ENCODE data around the gene C2CD2. TPM values are rescaled to one million over a fixed set of nuclear protein-coding genes. Genes with fewer than 3 reads are reported as not detected.

C2CD2 gene
- total and polyA plus RNA-seq, 2 of the 8 experiments (the other 6 are each of a cell fraction or from before 2014, with no cell fraction given): 10.4 to 13.0 TPM

GRCh38 chr21:41932191-41932575 is 21.6 kb downstream of the C2CD2 start:
- Histone ChIP-seq H2BK15ac (ENCODE audit: low read length) (no peak overlapping the region), H2BK120ac (replicated peaks; ENCODE audit: low read depth, low read length) (no peak overlapping the region), H2AK5ac (ENCODE audit: low read depth, low read length) (no peak overlapping the region), H4K5ac (ENCODE audit: insufficient read length, low read depth, low read length) (no peak overlapping the region), H3K36me3 (ENCODE audit: control insufficient read depth in 2 of 4, insufficient read depth in 4 of 4, low read length in 3 of 4) (no peaks in the 10 kb centered on the region), H3K14ac (ENCODE audit: insufficient read length) (no peak overlapping the region), H3K4me1 (replicated peaks in 1 of 4; ENCODE audit: control insufficient read depth in 3 of 4, insufficient read depth in 4 of 4, low read length in 3 of 4) (peaks cover 2 to 9% (median 4%) of the 10 kb centered on the region in 4 experiments; a peak in 5 of 7 replicates), H3K27me3 (replicated peaks in 1 of 4; ENCODE audit: control insufficient read depth in 3 of 4, extremely low read depth in 1 of 4, insufficient read depth in 3 of 4, low read length in 3 of 4) (no peaks in the 10 kb centered on the region), H3K79me1 (ENCODE audit: low read depth, low read length) (no peaks in the 10 kb centered on the region; the same call in 1 of the 2 replicates), H3K23me2 (ENCODE audit: low read depth, low read length) (no peaks in the 10 kb centered on the region), H3K23ac (ENCODE audit: insufficient read length) (no peak overlapping the region), H4K91ac (replicated peaks; ENCODE audit: insufficient read length, low read length) (no peak overlapping the region), H2BK5ac (ENCODE audit: low read depth, low read length) (no peak overlapping the region), H3K56ac (replicated peaks; ENCODE audit: insufficient read length, low read depth, low read length) (no peak overlapping the region), H3K4me2 (ENCODE audit: insufficient read depth in 1 of 2, low read depth in 2 of 2, low read length in 2 of 2) (no peak overlapping the region), H2BK12ac (ENCODE audit: low read depth, low read length) (no peak overlapping the region), H3K9me3 (ENCODE audit: insufficient read depth in 2 of 2, low read depth in 1 of 2, low read length in 1 of 2) (no peaks in the 10 kb centered on the region), H2BK20ac (ENCODE audit: low read length) (no peak overlapping the region), H4K8ac (ENCODE audit: extremely low read depth, insufficient read depth, low read length) (no peak overlapping the region), H3K27ac (ENCODE audit: low read depth, low read length) (no peak overlapping the region), H3K79me2 (ENCODE audit: control insufficient read depth in 1 of 2, insufficient read depth in 2 of 2, low read length in 2 of 2) (no peaks in the 10 kb centered on the region), H3K18ac (ENCODE audit: extremely low read depth, low read length) (no peak overlapping the region), H2AFZ (ENCODE audit: low read length) (no peak overlapping the region), H3K4me3 (ENCODE audit: extremely low read depth in 1 of 4, insufficient read depth in 2 of 4, low read depth in 3 of 4, low read length in 4 of 4) (no peak overlapping the region), H3K4ac (replicated peaks; ENCODE audit: insufficient read length, low read depth, low read length) (no peak overlapping the region), H3K9ac (replicated peaks in 1 of 4; ENCODE audit: extremely low read depth in 1 of 4, low read depth in 3 of 4, low read length in 3 of 4) (no peak overlapping the region), H4K20me1 (replicated peaks in 1 of 2; ENCODE audit: control insufficient read depth in 1 of 2, insufficient read depth in 2 of 2, low read length in 2 of 2) (no peaks in the 10 kb centered on the region)
- POLR2A ChIA-PET (ENCODE audit: partially characterized antibody): no interaction called here
- DNase-seq (ENCODE audit: low read depth in 1 of 2, low spot score in 2 of 2): no peak
- TF ChIP-seq RAD21 (IDR thresholded peaks at IDR 0.05 in 1 of 2, conservative IDR thresholded peaks at IDR 0.05 in 1 of 2; ENCODE audit: low read depth in 2 of 2, low read length in 2 of 2) (0 out of 4 replicates have a peak, but pooled peaks of 1 of the 2 experiments have one; percentile 4), BACH1 (IDR thresholded peaks at IDR 0.05; ENCODE audit: low read length) (no peak), SP2 (IDR thresholded peaks at IDR 0.05; ENCODE audit: low read length) (no peak), CTCF (IDR thresholded peaks at IDR 0.05; ENCODE audit: control extremely low read depth in 1 of 3, insufficient read depth in 1 of 3, low read depth in 1 of 3, low read length in 3 of 3) (no peak), NANOG (IDR thresholded peaks at IDR 0.05; ENCODE audit: insufficient read depth, low read depth, low read length, poor library complexity, severe bottlenecking) (no peak), JUND (IDR thresholded peaks at IDR 0.05; ENCODE audit: low read length) (no peak)
- WGBS, 2 experiments (ENCODE audit: extremely low coverage in 1 of 2, insufficient coverage in 1 of 2, insufficient read length in 1 of 2, insufficient replicate concordance in 2 of 2, low coverage in 1 of 2, low lambda C conversion rate in 2 of 2, missing lambda C conversion rate in 1 of 2): 78% methylated on average over 9 of the region's 13 CpGs; no CpG with 5 or more reads in 1 of the 2 experiments
- FAIRE-seq: no peak
- CTCF ChIA-PET (ENCODE audit: partially characterized antibody): interaction anchor here (0.5 to 1.2 kb wide), 2 partner anchors 59 to 185 kb away, joined by 3 to 4 read pairs; no protein-coding TSS in a partner anchor
